Colonic mucosa (tissue), 4 donors: ENCODE results near the gene ABLIM2. TPM values are rescaled to one million over a fixed set of nuclear protein-coding genes. Genes with fewer than 3 reads are reported as not detected.

Source experiments
- DNase-seq: peaks from one replicate; pipeline ENCODE4 v3.0.0-alpha.2; 2020
- H3K27ac ChIP-seq: fragments of 200-600 bp; one replicate; pipeline ENCODE4 v1.8.0; 2021
- H3K27me3 ChIP-seq: fragments of 200-600 bp; one replicate; pipeline ENCODE4 v1.8.0; 2021
- H3K36me3 ChIP-seq: fragments of 200-600 bp; one replicate; pipeline ENCODE4 v1.8.0; 2021
- H3K4me1 ChIP-seq: fragments of 200-600 bp; one replicate; pipeline ENCODE4 v1.8.0; 2021; ENCODE audit warnings: mild to moderate bottlenecking
- H3K4me3 ChIP-seq: fragments of 200-600 bp; one replicate; pipeline ENCODE4 v1.8.0; 2021
- H3K9ac ChIP-seq, 2 donors: one replicate each; pipeline ENCODE4 v1.7.0; 2013; ENCODE audit warnings: control low read depth in 2 of 2, low read depth in 2 of 2, low read length in 2 of 2
- H3K9me3 ChIP-seq: fragments of 200-600 bp; one replicate; pipeline ENCODE4 v1.8.0; 2021
- intact Hi-C: fragments of 100-400 bp; cut with DNase I; formaldehyde crosslinking; loops from one replicate; pipeline ENCODE4 v1.14.1; 2022
- total RNA-seq, 2 donors: library from RNA; stranded (reverse); fragmentation: NEBNext Ultra II Directional in 1 of 2; extraction: Animal tissue kit (Norgen Biotek cat#: 25700) in 1 of 2; gene quantifications; one replicate each; pipeline ENCODE4 v1.2.1, GENCODE V29; 2021
- TF ChIP-seq, protein P1 (sequence below): fragments of 200-600 bp; IDR thresholded peaks from one replicate; pipeline ENCODE4 v1.8.0; 2022; ENCODE audit warnings: antibody characterized with exemption, mild to moderate bottlenecking
- donor health status: healthy.
- donor health status: DM: no; HTN: no; CAD: no.
- donor health status: DM: no; HTN: no; CAD: no.

The ABLIM2 gene
- total RNA-seq, 2 donors from 2014 or later = 11.1 to 11.5 TPM

DNA sequence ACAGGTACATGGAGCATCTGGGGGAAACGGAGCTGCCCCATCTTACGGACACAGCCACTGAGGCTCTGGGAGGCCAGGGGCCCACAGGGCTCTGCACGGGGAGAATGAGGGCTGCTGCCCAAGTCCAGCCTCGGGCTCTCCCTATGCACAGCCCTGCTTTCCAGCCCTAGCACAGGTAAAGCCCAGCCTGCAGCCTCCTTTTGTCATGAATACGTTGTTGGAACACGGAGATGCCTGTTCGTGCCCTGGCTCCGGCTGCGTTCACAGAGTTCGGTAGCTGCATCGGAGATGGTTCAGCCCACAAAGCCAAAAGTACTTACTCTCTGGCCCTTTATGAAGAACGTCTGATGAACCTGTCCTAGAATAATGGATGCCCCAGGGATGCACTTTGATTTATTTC, 150.2 kb downstream of the ABLIM2 start:
- Histone ChIP-seq H3K4me1 (no peaks in the 10 kb centered on the region), H3K27ac (no peak overlapping the region), H3K9me3 (no peaks in the 10 kb centered on the region), H3K27me3 (no peaks in the 10 kb centered on the region), H3K9ac (no peak overlapping the region), H3K36me3 (no peaks in the 10 kb centered on the region), H3K4me3 (no peak overlapping the region)
- TF ChIP-seq, protein P1, sequence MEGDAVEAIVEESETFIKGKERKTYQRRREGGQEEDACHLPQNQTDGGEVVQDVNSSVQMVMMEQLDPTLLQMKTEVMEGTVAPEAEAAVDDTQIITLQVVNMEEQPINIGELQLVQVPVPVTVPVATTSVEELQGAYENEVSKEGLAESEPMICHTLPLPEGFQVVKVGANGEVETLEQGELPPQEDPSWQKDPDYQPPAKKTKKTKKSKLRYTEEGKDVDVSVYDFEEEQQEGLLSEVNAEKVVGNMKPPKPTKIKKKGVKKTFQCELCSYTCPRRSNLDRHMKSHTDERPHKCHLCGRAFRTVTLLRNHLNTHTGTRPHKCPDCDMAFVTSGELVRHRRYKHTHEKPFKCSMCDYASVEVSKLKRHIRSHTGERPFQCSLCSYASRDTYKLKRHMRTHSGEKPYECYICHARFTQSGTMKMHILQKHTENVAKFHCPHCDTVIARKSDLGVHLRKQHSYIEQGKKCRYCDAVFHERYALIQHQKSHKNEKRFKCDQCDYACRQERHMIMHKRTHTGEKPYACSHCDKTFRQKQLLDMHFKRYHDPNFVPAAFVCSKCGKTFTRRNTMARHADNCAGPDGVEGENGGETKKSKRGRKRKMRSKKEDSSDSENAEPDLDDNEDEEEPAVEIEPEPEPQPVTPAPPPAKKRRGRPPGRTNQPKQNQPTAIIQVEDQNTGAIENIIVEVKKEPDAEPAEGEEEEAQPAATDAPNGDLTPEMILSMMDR = no peak
- intact Hi-C loops = no loop called here
- DNase-seq = no peak

- Histone ChIP-seq H3K9me3 (no peaks in the 10 kb centered on the region), H3K27me3 (no peaks in the 10 kb centered on the region), H3K4me3 (no peak overlapping the region), H3K4me1 (no peaks in the 10 kb centered on the region), H3K9ac (no peak overlapping the region), H3K27ac (no peak overlapping the region), H3K36me3 (no peaks in the 10 kb centered on the region)
- intact Hi-C loops = no loop called here
- DNase-seq = no peak
- TF ChIP-seq, protein P1 = no peak
These were observed 151.0 kb downstream of the ABLIM2 start for GRCh38 chr4:8007581-8007980.

DNA sequence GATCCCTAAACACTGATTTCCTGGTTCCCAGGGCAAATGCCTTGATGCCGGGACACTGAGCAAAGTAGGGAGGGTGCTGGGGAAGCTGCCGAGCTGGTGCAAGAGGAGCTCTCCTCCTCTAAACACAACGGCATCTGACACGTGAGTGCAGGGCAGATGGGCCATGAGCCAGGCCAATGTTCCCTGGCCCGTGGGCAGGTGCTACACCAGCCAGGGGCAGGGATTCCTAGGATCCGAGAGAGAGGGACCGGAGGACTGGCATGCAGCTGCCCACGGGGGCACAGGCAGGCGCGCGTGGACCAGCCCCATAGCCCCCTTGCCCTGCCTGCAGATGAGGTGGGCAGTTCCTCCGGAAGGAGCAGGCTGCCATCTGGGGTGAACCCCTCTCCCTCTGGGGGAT, 152.1 kb downstream of the ABLIM2 start:
- Histone ChIP-seq H3K36me3 (no peaks in the 10 kb centered on the region), H3K27ac (no peak overlapping the region)
- no peak for DNase-seq

DNA sequence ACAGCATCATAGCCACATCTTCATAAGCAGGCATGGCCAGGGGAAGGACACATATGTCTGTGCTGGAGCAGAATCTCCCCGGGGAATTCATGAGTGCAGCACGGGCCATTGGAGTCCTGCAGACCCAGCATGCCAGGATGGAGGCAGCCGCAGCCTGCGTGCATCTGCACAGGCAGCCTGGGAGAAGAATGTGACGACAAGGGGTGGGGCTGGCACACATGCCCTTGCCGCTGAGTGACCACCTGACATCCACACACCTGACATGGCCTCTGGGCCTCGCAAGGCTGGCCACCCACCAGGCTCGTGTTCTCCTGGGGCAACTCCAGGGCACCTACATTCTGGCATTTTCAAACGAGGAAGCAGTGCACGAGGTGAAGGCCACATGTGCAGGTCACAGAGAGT, 152.8 kb downstream of the ABLIM2 start:
- Histone ChIP-seq H3K9ac (no peak overlapping the region), H3K27me3 (no peaks in the 10 kb centered on the region), H3K27ac (no peak overlapping the region), H3K4me1 (no peaks in the 10 kb centered on the region), H3K4me3 (no peak overlapping the region), H3K9me3 (no peaks in the 10 kb centered on the region), H3K36me3 (no peaks in the 10 kb centered on the region)
- TF ChIP-seq, protein P1 = no peak
- DNase-seq = no peak
- intact Hi-C loops = no loop called here

More for the DNA sequence above, 152.1 kb downstream of the ABLIM2 start:
- H3K9me3 ChIP-seq = no peaks in the 10 kb centered on the region
- H3K4me1 ChIP-seq = no peaks in the 10 kb centered on the region
- H3K4me3 ChIP-seq = no peak overlapping the region
- TF ChIP-seq, protein P1 = no peak
- H3K27me3 ChIP-seq = no peaks in the 10 kb centered on the region
- intact Hi-C loops = no loop called here
- H3K9ac ChIP-seq = no peak overlapping the region

- Histone ChIP-seq H3K27me3 (no peaks in the 10 kb centered on the region), H3K4me3 (no peak overlapping the region), H3K9me3 (no peaks in the 10 kb centered on the region), H3K36me3 (no peaks in the 10 kb centered on the region), H3K27ac (no peak overlapping the region), H3K9ac (no peak overlapping the region), H3K4me1 (no peaks in the 10 kb centered on the region)
- TF ChIP-seq, protein P1 = no peak
- intact Hi-C loops = no loop called here
- no peak for DNase-seq
These were observed 153.4 kb downstream of the ABLIM2 start for GRCh38 chr4:8005033-8005808.
